ENCODE results near the gene HMGCS2.

- TF ChIP-seq CTCF (IDR thresholded peaks at IDR 0.05; ENCODE audit: low read depth, low read length) (no peak), POLR2A (IDR thresholded peaks at IDR 0.05; ENCODE audit: extremely low read depth, insufficient read length) (no peak), MYC (IDR thresholded peaks at IDR 0.05; ENCODE audit: low read depth, low read length) (no peak)
Observed at GRCh38 chr1:119736649-119737039, 32.1 kb downstream of the HMGCS2 start.

Measured in NB4 (cell line).